Endothelial cell of umbilical vein (primary cell): ENCODE measurements around the gene COA5. TPM values are rescaled to one million over a fixed set of nuclear protein-coding genes. Genes with fewer than 3 reads are reported as not detected.

Experiments
- BruUV-seq: library from RNA; stranded (reverse); fragments of 400-500 nt; replicated peaks from 2 replicates; lab custom pipeline; 2021; lab: Mats Ljungman, UMichigan
- CTCF ChIA-PET: fragments of 300-600, 350-600 bp; sonication (Branson Sonifier 250); formaldehyde crosslinking; loops from one replicate; lab custom pipeline; 2021; ENCODE audit warnings: antibody characterized with exemption, inconsistent platforms; lab: Charles Lee
- POLR2A ChIA-PET: fragments of 300-600, 350-600 bp; sonication (Branson Sonifier 250); formaldehyde crosslinking; loops from one replicate; lab custom pipeline; 2021; ENCODE audit warnings: antibody characterized with exemption, inconsistent platforms; lab: Charles Lee
- DNase-seq: peaks from one replicate; pipeline ENCODE4 v3.0.0-alpha.2; 2011; ENCODE audit warnings: low read depth, low spot score
- FAIRE-seq: peaks from 2 replicates; lab custom pipeline; 2011; peaks lifted over from hg19 to GRCh38; lab: Jason Lieb, UNC
- H2AFZ ChIP-seq: 2 replicates; pipeline ENCODE4 v1.6.0; 2012; ENCODE audit warnings: low read depth, low read length, control low read depth, inconsistent platforms
- H3K27ac ChIP-seq: 2 replicates; pipeline ENCODE4 v1.5.1; 2011; ENCODE audit warnings: low read depth, mild to moderate bottlenecking, control low read depth, low read length, moderate library complexity; ENCODE audit not compliant: insufficient read depth
- H3K27me3 ChIP-seq, 2 experiments: 2 replicates each; pipeline versions ENCODE4 v1.6.0 to v1.6.1; 2011; ENCODE audit warnings: low read length in 2 of 2, mixed read lengths in 1 of 2; ENCODE audit not compliant: control insufficient read depth in 2 of 2, insufficient read depth in 2 of 2
- H3K36me3 ChIP-seq, 2 experiments: 2 replicates in 1 of 2; 3 replicates in 1 of 2; pipeline ENCODE4 v1.5.1; 2011; ENCODE audit warnings: low read length in 2 of 2, mild to moderate bottlenecking in 1 of 2, moderate library complexity in 1 of 2; ENCODE audit not compliant: control insufficient read depth in 2 of 2, insufficient read depth in 2 of 2; ENCODE audit errors: extremely low read depth in 1 of 2
- H3K4me1 ChIP-seq: 3 replicates; pipeline ENCODE4 v1.5.1; 2011; ENCODE audit warnings: mild to moderate bottlenecking, low read length; ENCODE audit not compliant: control insufficient read depth, insufficient read depth; ENCODE audit errors: extremely low read depth
- H3K4me2 ChIP-seq: 2 replicates; pipeline ENCODE4 v1.6.1; 2011; ENCODE audit warnings: low read length, control low read depth, mixed read lengths; ENCODE audit not compliant: insufficient read depth
- H3K4me3 ChIP-seq, 3 experiments: fragments of 200-600 bp in 1 of 3; sonication (generic), shearing (Covaris generic) in 1 of 3; replicated peaks in 1 of 3; 2 replicates each; pipeline ENCODE4 v1.5.1; 2011 to 2016; ENCODE audit warnings: control low read depth in 3 of 3, low read length in 3 of 3, mild to moderate bottlenecking in 2 of 3, inconsistent platforms in 1 of 3, low read depth in 1 of 3, moderate library complexity in 1 of 3; ENCODE audit not compliant: insufficient read depth in 1 of 3
- H3K79me2 ChIP-seq: 2 replicates; pipeline ENCODE4 v1.6.0; 2012; ENCODE audit warnings: low read length, inconsistent platforms; ENCODE audit not compliant: control insufficient read depth, insufficient read depth
- H3K9ac ChIP-seq: replicated peaks from 2 replicates; pipeline ENCODE3; 2011; ENCODE audit warnings: low read length, control low read depth; ENCODE audit not compliant: insufficient read depth; ENCODE audit errors: extremely low read depth
- H3K9me1 ChIP-seq: replicated peaks from 3 replicates; pipeline ENCODE4 v1.6.0; 2011; ENCODE audit warnings: mild to moderate bottlenecking, low read length; ENCODE audit not compliant: control insufficient read depth, insufficient read depth; ENCODE audit errors: extremely low read depth
- H3K9me3 ChIP-seq: replicated peaks from 2 replicates; pipeline ENCODE4 v1.5.1; 2012; ENCODE audit warnings: low read length, inconsistent platforms; ENCODE audit not compliant: control insufficient read depth, insufficient read depth
- H4K20me1 ChIP-seq: replicated peaks from 2 replicates; pipeline ENCODE3; 2011; ENCODE audit warnings: mild to moderate bottlenecking, low read length; ENCODE audit not compliant: control insufficient read depth, insufficient read depth; ENCODE audit errors: extremely low read depth
- EZH2 ChIP-seq: IDR thresholded peaks from 2 replicates; pipeline ENCODE4 v1.6.1; 2012; ENCODE audit warnings: borderline replicate concordance, low read depth, mild to moderate bottlenecking, moderate library complexity, low read length, inconsistent platforms; ENCODE audit not compliant: severe bottlenecking
- FOS ChIP-seq: IDR thresholded peaks from 2 replicates; pipeline ENCODE4 v1.6.1; 2011; ENCODE audit warnings: mild to moderate bottlenecking, low read length, moderate library complexity, borderline replicate concordance; ENCODE audit not compliant: insufficient read depth
- GATA2 ChIP-seq: IDR thresholded peaks from 2 replicates; pipeline ENCODE4 v1.7.0; 2011; ENCODE audit warnings: low read depth, mild to moderate bottlenecking, moderate library complexity, mixed read lengths, low read length; ENCODE audit not compliant: insufficient read length, insufficient read depth
- JUN ChIP-seq: IDR thresholded peaks from 2 replicates; pipeline ENCODE4 v1.6.1; 2011; ENCODE audit warnings: borderline replicate concordance, low read depth; ENCODE audit not compliant: insufficient read length, insufficient read depth
- MAX ChIP-seq: IDR thresholded peaks from 2 replicates; pipeline ENCODE4 v1.6.1; 2011; ENCODE audit not compliant: insufficient read depth, insufficient read length
- MYC ChIP-seq: IDR thresholded peaks from one replicate; pipeline ENCODE4 v1.6.1; 2011; ENCODE audit warnings: mild to moderate bottlenecking, low read depth, low read length
- POLR2A ChIP-seq: IDR thresholded peaks from 2 replicates; pipeline ENCODE4 v1.6.1; 2012; ENCODE audit warnings: low read depth, mild to moderate bottlenecking, control low read depth, low read length
- POLR2AphosphoS5 ChIP-seq: IDR thresholded peaks from 2 replicates; pipeline ENCODE4 v1.6.1; 2012; ENCODE audit warnings: low read depth, mild to moderate bottlenecking, control low read depth, low read length, moderate library complexity; ENCODE audit not compliant: insufficient read depth
- dilution Hi-C: fragments of 300-500 bp; cut with MboI; formaldehyde crosslinking; loops from one replicate; pipeline ENCODE4 v1.15.0; 2019; ENCODE audit warnings: low sequenced_read_pairs; ENCODE audit not compliant: extremely low pct_ligation_motif_present
- intact Hi-C: fragments of 100-400 bp; cut with micrococcal nuclease; formaldehyde crosslinking; loops from one replicate; pipeline ENCODE4 v1.10.0; 2022
- polyA plus RNA-seq, 4 experiments: library from polyadenylated mRNA; depleted of rRNA in 3 of 4; stranded (reverse) in 3 of 4; unstranded in 1 of 4; fragments of >200 nt; gene quantifications; 2 replicates each; pipeline versions ENCODE4 v1.2.1 to v1.2.3, GENCODE V29; 2011 to 2012; ENCODE audit warnings: missing spikeins in 1 of 4
- total RNA-seq: library from RNA; stranded (reverse); gene quantifications from 2 replicates; pipeline ENCODE4 v1.2.3, GENCODE V29; 2021
- TF ChIP-seq, protein P1 (sequence below), 2 donors: IDR thresholded peaks; 1 replicate in 1 of 2; 2 replicates in 1 of 2; pipeline ENCODE4 v1.5.1; 2011; ENCODE audit warnings: low read length in 2 of 2, mild to moderate bottlenecking in 2 of 2, moderate library complexity in 2 of 2, control low read depth in 1 of 2, inconsistent platforms in 1 of 2, low read depth in 1 of 2; ENCODE audit not compliant: insufficient read depth in 1 of 2; ENCODE audit errors: extremely low read depth in 1 of 2

COA5 gene
- total and polyA plus RNA-seq, 2 donors (not counting 3 experiments of a cell fraction or from before 2014, with no cell fraction given), result 16.5 to 17.7 TPM

DNA sequence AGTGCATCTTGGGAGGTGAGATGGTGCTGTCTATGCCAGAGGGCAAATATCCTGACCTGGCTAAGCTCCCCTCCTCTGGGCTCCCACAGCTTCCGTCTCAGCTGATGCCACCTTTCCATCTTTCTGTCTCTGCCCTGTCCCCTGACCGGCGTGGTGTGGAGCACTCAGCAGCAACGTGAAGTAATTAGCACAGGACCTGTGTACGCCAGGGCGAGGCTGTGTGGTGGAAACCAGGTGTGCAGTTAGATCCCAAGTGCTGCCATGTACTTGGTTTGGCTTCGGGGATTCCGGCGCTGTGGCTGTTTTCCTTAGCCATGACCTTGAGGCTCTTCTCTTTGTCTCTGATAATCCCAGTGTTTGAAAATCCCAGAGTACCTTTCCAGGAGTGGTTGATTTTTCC lies 36.5 kb downstream of the COA5 start:
- Histone ChIP-seq H3K27ac (no peak overlapping the region), H3K27me3 (no peaks in the 10 kb centered on the region), H3K4me1 (no peaks in the 10 kb centered on the region), H4K20me1 (no peaks in the 10 kb centered on the region), H3K4me3 (no peak overlapping the region), H3K9me3 (no peaks in the 10 kb centered on the region), H3K9ac (no peak overlapping the region), H3K79me2 (no peaks in the 10 kb centered on the region), H3K36me3 (peaks cover 4 to 25% of the 10 kb centered on the region in 2 experiments), H3K4me2 (no peak overlapping the region), H3K9me1 (no peaks in the 10 kb centered on the region), H2AFZ (no peak overlapping the region)
- intact Hi-C loops (no loop called here), dilution Hi-C loops (no loop called here)
- FAIRE-seq, result no peak
- DNase-seq, result no peak
- TF ChIP-seq MYC (no peak), GATA2 (no peak), POLR2A (no peak), FOS (no peak), JUN (no peak), EZH2 (no peak), MAX (no peak), POLR2AphosphoS5 (no peak)
- TF ChIP-seq, protein P1, sequence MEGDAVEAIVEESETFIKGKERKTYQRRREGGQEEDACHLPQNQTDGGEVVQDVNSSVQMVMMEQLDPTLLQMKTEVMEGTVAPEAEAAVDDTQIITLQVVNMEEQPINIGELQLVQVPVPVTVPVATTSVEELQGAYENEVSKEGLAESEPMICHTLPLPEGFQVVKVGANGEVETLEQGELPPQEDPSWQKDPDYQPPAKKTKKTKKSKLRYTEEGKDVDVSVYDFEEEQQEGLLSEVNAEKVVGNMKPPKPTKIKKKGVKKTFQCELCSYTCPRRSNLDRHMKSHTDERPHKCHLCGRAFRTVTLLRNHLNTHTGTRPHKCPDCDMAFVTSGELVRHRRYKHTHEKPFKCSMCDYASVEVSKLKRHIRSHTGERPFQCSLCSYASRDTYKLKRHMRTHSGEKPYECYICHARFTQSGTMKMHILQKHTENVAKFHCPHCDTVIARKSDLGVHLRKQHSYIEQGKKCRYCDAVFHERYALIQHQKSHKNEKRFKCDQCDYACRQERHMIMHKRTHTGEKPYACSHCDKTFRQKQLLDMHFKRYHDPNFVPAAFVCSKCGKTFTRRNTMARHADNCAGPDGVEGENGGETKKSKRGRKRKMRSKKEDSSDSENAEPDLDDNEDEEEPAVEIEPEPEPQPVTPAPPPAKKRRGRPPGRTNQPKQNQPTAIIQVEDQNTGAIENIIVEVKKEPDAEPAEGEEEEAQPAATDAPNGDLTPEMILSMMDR (IDR thresholded peaks at IDR 0.05; ENCODE audit: extremely low read depth in 1 of 2, insufficient read depth in 1 of 2, low read depth in 1 of 2, low read length in 2 of 2), result no peak
- CTCF ChIA-PET, result no interaction called here
- POLR2A ChIA-PET, result no interaction called here
- BruUV-seq, result no TSS peak
